ENCODE data around the gene F12. TPM values are rescaled to one million over a fixed set of nuclear protein-coding genes. Genes with fewer than 3 reads are reported as not detected.

The F12 gene
- total RNA-seq, 1 experiment from 2014 or later: 13.4 TPM

DNA sequence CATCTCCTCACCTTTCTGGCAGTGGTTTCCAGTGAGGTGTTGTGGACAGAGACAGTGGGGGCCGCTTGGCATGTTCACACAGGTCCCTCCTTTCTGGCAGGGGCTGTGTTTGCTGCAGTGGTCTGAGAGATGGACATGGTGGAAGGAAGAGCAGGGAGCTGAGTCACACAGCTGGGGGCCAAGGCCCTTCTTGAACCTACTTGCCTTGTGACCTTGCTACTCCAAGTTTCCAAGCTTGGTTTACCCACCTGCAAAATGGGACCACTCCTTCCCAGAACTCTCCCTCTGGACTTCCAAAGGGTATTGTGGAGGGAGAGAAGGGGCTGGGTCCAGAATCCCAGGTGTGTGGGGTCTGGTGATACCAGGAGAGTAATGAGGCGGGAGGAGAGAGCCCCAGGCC lies 4.1 kb downstream of the F12 start:
- ATAC-seq: no peak
- no peak for DNase-seq (ENCODE audit: low read depth, low spot score)
- in situ Hi-C loops (cut with HindIII; ENCODE audit: low pct_unique_long_range_greater_than_20kb, low sequenced_read_pairs) (no loop called here), intact Hi-C loops (cut with micrococcal nuclease; ENCODE audit: unreplicated experiment) (no loop called here)
- Histone ChIP-seq H3K4me3 (ENCODE audit: low read depth in 2 of 2, low read length in 2 of 2) (no peak overlapping the region), H3K9me3 (ENCODE audit: control insufficient read depth, insufficient read depth, low read depth, low read length) (no peaks in the 10 kb centered on the region), H3K27ac (ENCODE audit: low read length) (no peak overlapping the region; the same call in 1 of the 2 replicates), H3K36me3 (ENCODE audit: control insufficient read depth, insufficient read depth, low read length) (no peaks in the 10 kb centered on the region), H3K4me1 (ENCODE audit: control insufficient read depth, insufficient read depth, low read length) (peaks cover 10% of the 10 kb centered on the region), H3K27me3 (ENCODE audit: control insufficient read depth, insufficient read depth, low read length) (no peaks in the 10 kb centered on the region)
- no TSS peak for BruUV-seq (replicated peaks)
- CTCF ChIA-PET: interaction anchor here (1.0 to 1.3 kb wide), 2 partner anchors 35 to 44 kb away, joined by 3 to 5 read pairs; no protein-coding TSS in a partner anchor
- no peak for TF ChIP-seq POLR2AphosphoS5 (IDR thresholded peaks at IDR 0.05; ENCODE audit: low read depth, low read length)
- TF ChIP-seq, protein P1, sequence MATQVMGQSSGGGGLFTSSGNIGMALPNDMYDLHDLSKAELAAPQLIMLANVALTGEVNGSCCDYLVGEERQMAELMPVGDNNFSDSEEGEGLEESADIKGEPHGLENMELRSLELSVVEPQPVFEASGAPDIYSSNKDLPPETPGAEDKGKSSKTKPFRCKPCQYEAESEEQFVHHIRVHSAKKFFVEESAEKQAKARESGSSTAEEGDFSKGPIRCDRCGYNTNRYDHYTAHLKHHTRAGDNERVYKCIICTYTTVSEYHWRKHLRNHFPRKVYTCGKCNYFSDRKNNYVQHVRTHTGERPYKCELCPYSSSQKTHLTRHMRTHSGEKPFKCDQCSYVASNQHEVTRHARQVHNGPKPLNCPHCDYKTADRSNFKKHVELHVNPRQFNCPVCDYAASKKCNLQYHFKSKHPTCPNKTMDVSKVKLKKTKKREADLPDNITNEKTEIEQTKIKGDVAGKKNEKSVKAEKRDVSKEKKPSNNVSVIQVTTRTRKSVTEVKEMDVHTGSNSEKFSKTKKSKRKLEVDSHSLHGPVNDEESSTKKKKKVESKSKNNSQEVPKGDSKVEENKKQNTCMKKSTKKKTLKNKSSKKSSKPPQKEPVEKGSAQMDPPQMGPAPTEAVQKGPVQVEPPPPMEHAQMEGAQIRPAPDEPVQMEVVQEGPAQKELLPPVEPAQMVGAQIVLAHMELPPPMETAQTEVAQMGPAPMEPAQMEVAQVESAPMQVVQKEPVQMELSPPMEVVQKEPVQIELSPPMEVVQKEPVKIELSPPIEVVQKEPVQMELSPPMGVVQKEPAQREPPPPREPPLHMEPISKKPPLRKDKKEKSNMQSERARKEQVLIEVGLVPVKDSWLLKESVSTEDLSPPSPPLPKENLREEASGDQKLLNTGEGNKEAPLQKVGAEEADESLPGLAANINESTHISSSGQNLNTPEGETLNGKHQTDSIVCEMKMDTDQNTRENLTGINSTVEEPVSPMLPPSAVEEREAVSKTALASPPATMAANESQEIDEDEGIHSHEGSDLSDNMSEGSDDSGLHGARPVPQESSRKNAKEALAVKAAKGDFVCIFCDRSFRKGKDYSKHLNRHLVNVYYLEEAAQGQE (IDR thresholded peaks at IDR 0.05; ENCODE audit: insufficient read depth in 1 of 2, low read depth in 2 of 2, low read length in 1 of 2): no peak
- TF ChIP-seq, protein P2, sequence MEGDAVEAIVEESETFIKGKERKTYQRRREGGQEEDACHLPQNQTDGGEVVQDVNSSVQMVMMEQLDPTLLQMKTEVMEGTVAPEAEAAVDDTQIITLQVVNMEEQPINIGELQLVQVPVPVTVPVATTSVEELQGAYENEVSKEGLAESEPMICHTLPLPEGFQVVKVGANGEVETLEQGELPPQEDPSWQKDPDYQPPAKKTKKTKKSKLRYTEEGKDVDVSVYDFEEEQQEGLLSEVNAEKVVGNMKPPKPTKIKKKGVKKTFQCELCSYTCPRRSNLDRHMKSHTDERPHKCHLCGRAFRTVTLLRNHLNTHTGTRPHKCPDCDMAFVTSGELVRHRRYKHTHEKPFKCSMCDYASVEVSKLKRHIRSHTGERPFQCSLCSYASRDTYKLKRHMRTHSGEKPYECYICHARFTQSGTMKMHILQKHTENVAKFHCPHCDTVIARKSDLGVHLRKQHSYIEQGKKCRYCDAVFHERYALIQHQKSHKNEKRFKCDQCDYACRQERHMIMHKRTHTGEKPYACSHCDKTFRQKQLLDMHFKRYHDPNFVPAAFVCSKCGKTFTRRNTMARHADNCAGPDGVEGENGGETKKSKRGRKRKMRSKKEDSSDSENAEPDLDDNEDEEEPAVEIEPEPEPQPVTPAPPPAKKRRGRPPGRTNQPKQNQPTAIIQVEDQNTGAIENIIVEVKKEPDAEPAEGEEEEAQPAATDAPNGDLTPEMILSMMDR (IDR thresholded peaks at IDR 0.05): no peak
- no peak for TF ChIP-seq TCF7L2 (IDR thresholded peaks at IDR 0.05; ENCODE audit: low read depth, low read length)
- no peak for TF ChIP-seq SIN3A (IDR thresholded peaks at IDR 0.05; ENCODE audit: borderline replicate concordance, insufficient read depth, low read depth, low read length)
- POLR2A ChIA-PET: no interaction called here

DNA sequence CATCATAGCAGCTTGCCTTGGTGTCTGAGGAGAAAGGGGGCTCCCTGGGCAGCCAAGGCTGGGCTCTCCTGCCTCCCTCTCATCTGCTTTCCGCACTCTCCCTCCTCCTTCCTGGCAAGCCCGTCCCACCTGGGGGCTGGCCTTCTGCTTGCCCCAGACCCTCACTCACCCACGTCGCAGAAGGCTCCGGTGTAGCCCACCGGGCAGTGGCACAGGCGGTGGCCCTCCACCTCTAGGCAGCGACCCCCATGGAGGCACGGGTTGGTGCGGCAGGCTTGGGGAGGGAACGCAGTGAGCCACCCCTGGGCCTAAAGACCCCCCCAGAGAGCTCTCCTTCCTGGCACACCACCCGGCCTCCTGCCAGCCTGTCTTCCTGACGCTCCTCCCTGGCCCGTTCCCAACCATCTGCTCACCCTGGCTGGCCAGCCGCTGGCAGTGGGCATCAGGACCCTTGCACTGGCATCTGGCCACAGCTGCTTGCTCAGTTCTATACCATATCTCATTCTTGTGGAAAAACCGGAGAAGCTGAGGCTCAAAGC lies 4.7 kb downstream of the F12 start:
- peak overlapping the region; percentile 60 to 86 for H3K4me3 ChIP-seq (ENCODE audit: low read depth in 2 of 2, low read length in 2 of 2)
- peak overlapping the region; percentile 72; the same call in 1 of the 2 replicates for H3K27ac ChIP-seq (ENCODE audit: low read length)
- H3K36me3 ChIP-seq (ENCODE audit: control insufficient read depth, insufficient read depth, low read length): no peaks in the 10 kb centered on the region
- peaks cover 10% of the 10 kb centered on the region for H3K4me1 ChIP-seq (ENCODE audit: control insufficient read depth, insufficient read depth, low read length)
- TF ChIP-seq, protein P2 (IDR thresholded peaks at IDR 0.05): no peak
- TF ChIP-seq TCF7L2 (IDR thresholded peaks at IDR 0.05; ENCODE audit: low read depth, low read length) (no peak), POLR2AphosphoS5 (IDR thresholded peaks at IDR 0.05; ENCODE audit: low read depth, low read length) (no peak), SIN3A (IDR thresholded peaks at IDR 0.05; ENCODE audit: borderline replicate concordance, insufficient read depth, low read depth, low read length) (no peak)
- TF ChIP-seq, protein P1 (IDR thresholded peaks at IDR 0.05; ENCODE audit: insufficient read depth in 1 of 2, low read depth in 2 of 2, low read length in 1 of 2): no peak
- no peaks in the 10 kb centered on the region for H3K27me3 ChIP-seq (ENCODE audit: control insufficient read depth, insufficient read depth, low read length)
- BruUV-seq (replicated peaks): no TSS peak
- POLR2A ChIA-PET: interaction anchor here (0.6 to 1.1 kb wide), 2 partner anchors 21 to 53 kb away, joined by 3 to 11 read pairs; no protein-coding TSS in a partner anchor
- in situ Hi-C loops (cut with HindIII; ENCODE audit: low pct_unique_long_range_greater_than_20kb, low sequenced_read_pairs): no loop called here
- H3K9me3 ChIP-seq (ENCODE audit: control insufficient read depth, insufficient read depth, low read depth, low read length): no peaks in the 10 kb centered on the region
- DNase-seq (ENCODE audit: low read depth, low spot score) (no peak), ATAC-seq (no peak)
- CTCF ChIA-PET: interaction anchor here (0.6 to 4.3 kb wide), 9 partner anchors 10 to 86 kb away, joined by 3 to 34 read pairs (median 5); partner anchors contain the start of gene GRK6
- intact Hi-C loops (cut with micrococcal nuclease; ENCODE audit: unreplicated experiment): no loop called here

All from Panc1 (cell line).